Measurements from ENCODE around the gene FGF4.

FGF4 gene

DNA sequence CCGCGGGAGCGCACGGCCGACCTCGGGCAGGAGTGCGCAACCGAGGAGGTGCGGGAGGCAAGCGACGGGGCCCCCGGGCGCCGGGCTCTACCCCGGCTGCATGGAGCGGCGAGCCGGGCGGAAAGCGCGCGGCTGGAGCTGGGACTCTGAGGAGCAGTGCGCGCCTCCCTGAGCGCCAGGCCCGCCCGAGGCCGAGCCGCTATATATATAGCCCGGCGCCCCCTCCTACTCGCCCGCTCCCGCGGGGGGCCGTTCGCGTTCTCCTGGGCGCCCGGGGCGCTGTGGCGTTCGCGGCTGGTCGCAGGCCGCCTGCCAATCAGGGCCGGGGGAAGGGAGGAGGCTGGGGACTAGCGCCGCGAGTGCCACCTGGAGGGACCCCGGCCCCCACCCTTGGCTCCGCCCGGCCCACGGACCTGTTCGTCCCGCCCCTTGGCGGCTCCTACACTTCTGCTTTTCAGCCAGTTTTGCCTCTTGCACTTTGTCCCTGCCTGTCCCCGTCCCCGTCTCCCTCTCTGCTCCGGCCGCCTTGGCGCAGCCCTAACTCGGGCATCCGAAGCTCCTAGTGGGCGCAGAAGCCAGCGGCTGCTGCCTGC is at the start of gene FGF4:
FGF4 (minus strand) TSS at position 179 of the 593 bp plus-strand sequence. CDS start 257 bp downstream, outside the sequence.
- DNase-seq, result no peak

DNA sequence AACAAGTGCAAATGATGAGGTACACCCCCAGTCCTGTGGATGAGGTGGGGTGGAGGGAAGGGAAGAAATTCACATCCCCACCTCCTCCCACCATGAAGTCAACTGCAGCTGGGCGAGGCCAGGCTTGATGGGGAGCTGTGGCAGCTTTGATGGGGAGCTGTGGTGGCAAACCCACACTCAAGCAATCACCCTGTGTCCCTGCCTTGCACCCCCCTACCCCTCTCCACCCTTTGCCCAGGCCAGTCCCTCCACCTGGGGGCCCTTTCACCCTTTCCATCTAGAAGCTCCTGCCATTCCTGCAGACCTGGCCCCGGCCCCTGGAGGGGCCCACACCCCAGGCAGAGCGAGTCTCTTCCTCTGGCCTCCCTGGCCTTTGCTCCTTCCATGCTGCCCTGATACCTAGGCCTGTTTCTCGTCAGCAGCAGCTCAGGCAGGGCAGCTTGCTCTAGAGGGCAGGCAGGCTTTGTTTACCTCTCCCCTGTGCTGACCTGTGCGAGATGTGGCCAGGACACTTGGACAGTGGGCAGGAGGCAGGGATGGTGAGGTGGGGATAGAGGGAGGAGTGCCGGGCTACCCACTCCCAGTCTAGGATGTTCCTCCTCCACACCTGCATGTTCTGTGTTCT is 48.6 kb upstream of the FGF4 start:
- no peak for DNase-seq

GRCh38 chr11:69822676-69823494 is 47.7 kb upstream of the FGF4 start:
- no peak for DNase-seq

DNA sequence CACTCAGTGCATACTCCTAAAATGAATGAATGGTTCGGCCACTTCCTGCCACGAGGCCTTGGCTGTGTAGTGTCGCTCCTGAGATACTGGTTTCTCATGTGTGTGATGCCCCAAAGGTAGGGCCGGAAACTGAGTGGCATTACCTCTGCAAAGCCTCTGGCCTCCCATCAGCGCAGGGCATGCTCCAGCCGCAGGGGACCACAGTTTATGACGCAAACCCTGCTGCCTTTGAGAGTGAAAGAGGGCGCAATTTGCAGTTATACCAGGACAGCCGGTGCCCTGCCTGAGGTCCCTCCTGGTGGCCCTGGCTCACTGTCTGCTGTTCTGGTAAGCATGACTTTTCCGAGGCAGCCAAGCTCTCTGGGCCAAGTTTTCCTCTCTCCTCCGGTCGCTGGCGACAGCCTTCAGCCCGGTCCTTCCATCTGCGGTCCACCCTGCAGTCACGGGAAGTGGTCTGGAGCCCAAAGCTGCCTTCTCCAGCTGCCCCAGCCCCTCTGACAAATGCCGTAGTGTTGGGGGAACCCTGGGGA is 46.4 kb upstream of the FGF4 start:
- DNase-seq, result no peak

DNA sequence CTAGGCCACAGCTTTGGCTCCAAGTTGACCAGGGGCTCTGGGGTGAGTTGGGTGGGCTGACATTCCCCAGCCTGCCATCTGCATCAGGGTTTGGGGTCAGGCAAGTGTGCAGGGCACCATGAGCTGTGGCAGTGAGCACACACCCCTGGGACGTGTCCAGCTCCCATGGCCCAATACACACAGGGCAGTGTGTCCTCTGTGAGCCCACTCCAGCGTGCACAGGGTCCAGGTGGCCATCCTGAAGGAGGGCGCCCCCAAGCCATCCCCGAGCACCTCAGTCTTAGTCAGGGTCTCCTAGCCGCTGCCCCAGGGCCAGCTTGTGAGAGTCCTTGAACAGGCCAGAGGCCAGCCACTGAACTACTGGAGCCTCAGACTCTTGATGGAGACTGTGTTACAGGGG is 45.3 kb upstream of the FGF4 start:
- DNase-seq, result no peak

- no peak for DNase-seq
These were observed 44.5 kb upstream of the FGF4 start for GRCh38 chr11:69819541-69820070.

DNA sequence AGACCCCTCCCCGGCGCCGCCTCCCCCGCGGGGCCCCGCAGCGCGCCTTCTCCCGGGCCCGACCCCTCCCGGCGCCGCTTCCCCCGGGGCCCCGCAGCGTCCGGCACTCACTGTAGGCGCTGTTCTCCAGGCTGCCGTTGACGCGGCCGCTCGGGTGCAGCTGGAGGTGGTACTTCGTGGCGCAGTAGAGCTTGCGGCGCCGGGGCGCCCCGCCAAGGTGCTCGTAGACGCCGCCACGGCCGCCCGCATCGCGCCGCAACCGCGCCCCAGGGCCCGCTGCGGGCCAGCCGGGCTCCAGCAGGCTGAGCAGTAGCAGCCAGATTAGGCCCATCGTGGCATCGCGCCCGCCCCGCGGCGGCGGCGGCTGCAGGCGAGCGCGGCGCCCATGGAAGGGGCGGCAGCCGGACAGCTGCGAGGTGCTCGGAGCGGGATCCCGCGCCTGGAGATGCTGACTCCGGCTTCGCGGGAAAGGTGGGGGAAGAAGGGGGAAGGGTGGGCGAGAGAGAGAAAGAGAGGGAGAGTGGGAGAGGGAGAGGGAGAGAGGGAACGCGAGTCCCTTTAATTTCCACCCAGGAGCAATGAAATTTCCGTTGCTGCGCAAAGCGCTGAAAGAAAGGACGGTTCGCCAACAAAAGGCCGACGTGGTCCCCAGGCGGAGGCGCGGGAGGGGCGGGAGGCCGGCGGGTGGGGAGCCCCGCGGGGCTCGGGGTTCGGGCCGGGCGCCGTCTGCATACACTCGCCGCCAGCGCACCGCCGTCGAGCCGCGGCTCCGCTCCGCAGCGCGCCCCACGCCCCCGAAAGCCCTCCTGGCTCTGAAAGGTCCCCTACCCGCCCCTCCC is 43.7 kb upstream of the FGF4 start, which contains the start of gene FGF3:
FGF3 (minus strand) TSS at position 814 of the 839 bp plus-strand sequence; CDS start at position 331, 483 bp downstream.
- no peak for DNase-seq

GRCh38 chr11:69818231-69818602 is 43.1 kb upstream of the FGF4 start:
- DNase-seq, result no peak

DNA sequence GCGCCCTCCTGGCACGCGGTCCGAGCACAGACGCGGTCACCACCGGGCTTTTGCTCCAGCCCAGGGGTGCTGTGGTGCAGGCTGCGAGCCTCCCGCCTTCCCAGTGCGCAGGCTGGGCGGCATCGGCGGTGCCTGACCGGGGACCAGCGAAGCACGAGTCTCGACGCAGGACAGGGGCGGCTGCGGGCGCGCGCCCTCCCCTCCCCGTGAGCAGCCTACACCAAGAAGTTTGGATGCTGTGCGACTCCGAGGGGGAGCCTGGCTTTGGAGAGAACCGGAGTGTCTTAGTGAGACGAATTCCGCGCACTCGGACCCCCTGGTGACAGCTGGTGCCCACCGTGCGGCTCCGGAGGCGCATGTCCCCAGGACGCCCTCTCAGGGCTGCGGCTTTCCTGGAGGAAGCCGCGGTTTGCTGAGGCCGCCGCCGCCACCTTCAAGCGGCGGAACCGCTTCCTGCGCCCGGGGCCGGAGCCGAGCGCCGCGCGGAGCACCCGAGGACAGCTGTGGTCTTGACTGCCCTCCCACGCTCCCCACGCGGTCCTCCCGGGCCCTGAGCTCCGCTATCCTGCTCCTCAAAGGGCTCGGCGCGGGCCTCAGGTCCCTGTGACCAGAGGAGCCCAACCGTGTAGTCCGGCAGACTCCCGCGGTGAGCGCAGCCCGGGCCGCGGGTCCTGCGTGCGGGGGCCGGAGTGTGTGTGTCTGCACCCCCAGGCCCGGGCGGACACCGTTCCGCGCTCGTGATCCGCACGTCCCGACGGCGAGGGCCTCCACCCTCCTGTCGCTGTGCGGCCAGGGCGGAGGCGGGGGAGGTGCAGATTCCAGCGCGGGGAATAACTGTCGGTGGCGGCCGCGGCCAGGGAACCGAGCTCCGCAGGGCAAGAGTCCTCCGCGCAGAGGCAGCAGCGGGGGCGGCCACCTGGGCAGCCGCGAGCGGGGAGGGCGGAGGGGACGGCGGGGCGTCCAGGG is 42.4 kb upstream of the FGF4 start:
- DNase-seq, result no peak

DNA sequence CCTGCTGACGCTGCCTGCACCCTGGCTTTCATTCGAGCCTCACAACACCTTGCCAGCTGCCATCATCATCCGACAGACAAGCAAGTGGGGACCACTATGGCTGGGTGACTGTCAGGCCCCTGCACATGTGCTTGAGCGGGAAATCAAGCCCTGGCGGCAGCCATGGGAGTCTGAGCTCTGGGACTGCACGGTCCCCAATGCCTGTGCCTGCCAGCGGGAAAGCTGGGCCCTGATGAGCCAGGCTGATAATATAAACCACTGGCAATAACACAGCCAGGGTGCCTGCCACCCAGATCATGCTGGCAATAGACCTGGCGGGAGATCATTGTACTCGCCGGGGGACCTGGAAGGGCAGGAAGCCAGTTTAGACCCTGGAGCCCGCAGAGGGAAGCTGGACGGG is 41.5 kb upstream of the FGF4 start:
- DNase-seq, result no peak

DNA sequence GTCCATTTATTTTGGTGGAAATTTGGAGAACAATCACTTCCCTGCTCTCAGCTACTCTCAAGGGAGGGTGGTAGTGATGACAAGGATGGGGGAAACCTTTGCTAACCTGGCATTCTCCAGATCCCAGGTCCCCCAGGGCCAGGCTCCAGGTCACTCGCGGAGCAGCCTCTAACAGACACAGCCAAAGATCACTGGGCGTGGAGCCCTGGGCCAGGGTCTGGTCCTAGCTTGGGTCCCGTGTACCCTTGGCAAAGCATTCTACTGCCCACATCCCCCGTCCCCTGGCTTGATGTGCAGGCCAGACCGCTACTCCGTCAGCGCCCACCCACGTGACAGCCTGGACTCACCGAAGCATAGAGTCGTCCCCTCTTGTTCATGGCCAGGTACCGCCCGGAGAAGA is 40.8 kb upstream of the FGF4 start:
- no peak for DNase-seq

- no peak for DNase-seq
These were observed 39.8 kb upstream of the FGF4 start for GRCh38 chr11:69814902-69815301.

DNA sequence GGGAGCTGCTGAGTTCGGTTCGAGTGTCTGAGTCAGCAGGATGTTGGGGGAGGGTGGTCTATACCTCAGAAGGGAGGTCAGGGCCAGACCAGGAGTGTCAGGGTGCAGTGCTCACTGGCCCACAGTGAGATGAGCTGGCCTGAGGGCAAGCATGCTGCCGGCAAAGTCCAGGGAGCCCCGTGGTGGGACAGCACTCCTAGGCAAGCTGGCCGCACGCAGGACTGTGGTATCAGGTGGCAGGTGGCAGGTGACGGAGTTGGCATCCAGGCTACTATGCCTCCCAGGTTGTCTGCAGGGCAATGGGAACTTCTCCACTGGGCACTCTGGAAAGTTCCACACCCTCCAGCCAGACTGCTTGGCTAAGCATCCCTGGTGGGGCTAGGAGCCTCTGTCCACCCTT is 39.3 kb upstream of the FGF4 start:
- DNase-seq, result no peak

- no peak for DNase-seq
These were observed 38.7 kb upstream of the FGF4 start for GRCh38 chr11:69813839-69814238.

DNA sequence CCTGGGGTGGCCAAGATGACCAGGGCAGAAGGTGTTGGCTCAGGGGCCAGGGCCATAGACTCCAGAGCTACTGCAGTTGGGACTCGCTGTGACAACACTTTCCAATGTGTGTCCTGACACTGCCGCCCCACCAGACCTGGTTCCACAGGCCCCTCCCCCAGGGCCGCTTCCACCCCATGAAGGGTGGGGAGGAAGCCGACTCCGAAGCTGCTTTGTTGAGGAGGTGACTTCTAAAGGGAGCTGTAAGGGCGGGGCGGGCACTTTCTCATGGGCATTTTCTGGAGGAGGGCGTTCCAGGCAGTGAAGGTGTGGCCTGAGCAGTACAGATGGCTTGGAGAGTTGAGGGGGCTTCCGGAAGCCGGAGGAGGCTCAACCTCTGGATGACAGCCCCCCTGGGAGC is 37.8 kb upstream of the FGF4 start:
- DNase-seq, result no peak

- no peak for DNase-seq
These were observed 37.1 kb upstream of the FGF4 start for GRCh38 chr11:69812256-69812655.

DNA sequence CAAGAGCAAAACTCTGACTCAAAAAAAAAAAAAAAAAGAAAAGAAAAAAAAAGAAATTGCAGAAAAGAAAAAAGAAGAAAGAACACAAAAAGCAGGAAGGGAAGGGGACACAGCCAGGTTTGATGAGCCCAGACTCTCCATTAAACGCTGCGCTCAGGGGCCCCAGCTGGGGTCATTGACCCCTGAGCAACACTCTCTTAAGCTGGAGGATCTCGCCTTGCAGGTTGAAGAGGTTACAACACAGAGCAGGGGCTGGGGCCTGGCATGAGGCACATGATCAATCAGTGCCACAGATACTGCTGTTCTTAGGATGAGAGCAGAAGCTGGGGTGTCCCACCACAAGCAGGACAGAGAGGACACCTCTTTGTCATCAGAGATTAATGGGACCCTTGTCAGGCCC is 36.3 kb upstream of the FGF4 start:
- DNase-seq, result no peak

GRCh38 chr11:69810289-69811118 is 35.4 kb upstream of the FGF4 start:
- DNase-seq, result no peak

- DNase-seq, result no peak
These were observed 33.5 kb upstream of the FGF4 start for GRCh38 chr11:69808667-69809086.

- DNase-seq, result no peak
These were observed 32.1 kb upstream of the FGF4 start for GRCh38 chr11:69807106-69807815.
